GM21423 (cell line): Measurements from ENCODE around the gene CALCOCO1.

Source experiments
- ATAC-seq: cut with Tn5 transposase; IDR thresholded peaks from one replicate; pipeline ENCODE4 v1.9.1; 2021; ENCODE audit warnings: mild to moderate bottlenecking, moderate library complexity; ENCODE audit not compliant: unreplicated experiment

Gene CALCOCO1

DNA sequence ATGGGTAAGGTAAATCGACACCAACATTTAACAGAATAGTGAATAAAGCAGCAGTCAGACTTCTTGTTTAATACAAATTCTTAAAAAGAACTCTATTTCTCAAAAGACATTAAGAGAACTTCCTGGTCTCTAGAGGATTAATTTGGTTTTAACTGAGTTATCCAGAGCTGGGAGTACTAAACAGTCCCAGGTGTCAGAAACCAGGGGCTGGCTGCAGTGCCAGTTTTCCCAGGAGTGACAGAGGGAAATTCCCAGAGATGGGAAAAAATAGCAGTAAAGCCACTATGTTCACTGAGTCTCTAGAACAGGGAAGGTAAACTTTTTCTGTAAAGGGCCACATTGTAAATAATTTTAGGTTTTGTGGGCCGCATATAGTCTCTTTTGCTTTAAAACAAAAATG is 60.2 kb downstream of the CALCOCO1 start:
- ATAC-seq: no peak

DNA sequence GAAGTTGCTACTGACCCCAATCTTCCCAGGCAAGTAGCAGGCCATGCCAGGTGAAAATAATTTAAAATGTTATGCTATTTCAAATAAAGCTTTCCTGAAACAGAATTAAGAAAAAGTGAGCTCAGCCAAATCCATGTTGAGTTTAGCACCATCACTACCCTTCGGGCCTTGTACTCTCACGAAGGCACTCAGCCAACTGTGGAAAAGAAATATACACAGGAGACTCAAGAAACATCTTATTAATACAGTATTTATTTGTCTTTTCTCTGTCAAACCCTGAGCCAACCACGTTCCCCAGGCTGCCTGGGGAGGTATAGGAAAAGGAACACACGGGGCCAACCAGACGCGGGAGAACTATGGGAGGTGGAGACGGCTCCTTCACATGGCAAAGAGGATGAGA is 62.3 kb downstream of the CALCOCO1 start:
- ATAC-seq: no peak

DNA sequence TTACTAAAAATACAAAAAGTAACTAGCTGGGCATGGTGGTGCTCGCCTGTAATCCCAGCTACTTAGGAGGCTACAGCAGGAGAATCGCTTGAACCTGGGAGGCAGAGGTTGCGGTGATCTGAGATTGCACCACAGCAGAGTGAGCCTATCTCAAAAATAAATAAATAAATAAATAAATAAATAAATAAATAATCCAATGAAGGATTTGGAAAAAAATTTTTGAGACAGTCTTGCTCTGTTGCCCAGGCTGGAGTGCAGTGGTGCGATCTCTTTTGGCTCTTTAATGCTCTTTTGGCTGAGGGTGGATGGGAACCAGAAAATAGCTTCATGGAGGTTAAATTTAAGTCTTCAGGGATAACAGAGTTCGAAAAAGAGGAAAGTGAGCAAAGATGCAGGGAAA is 63.1 kb downstream of the CALCOCO1 start:
- ATAC-seq: no peak

DNA sequence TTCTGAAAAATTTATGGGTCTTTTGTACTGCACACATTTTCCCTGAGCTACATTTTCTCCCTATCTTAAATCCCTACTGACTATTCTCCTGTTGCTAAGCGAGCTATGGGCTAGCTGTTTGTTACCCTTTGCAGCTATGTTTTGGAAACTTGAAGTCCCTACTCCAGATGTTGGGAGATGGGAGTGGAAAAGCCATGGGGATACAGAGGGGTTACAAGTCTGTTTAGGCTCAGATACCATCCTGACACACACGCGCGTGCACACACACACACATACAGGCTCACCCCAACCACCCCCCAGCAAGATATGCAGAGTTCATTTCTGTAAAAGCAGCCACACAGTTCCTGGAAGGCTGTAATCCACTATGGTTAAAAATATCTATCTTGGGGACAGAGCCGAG is 67.2 kb downstream of the CALCOCO1 start:
- no peak for ATAC-seq

DNA sequence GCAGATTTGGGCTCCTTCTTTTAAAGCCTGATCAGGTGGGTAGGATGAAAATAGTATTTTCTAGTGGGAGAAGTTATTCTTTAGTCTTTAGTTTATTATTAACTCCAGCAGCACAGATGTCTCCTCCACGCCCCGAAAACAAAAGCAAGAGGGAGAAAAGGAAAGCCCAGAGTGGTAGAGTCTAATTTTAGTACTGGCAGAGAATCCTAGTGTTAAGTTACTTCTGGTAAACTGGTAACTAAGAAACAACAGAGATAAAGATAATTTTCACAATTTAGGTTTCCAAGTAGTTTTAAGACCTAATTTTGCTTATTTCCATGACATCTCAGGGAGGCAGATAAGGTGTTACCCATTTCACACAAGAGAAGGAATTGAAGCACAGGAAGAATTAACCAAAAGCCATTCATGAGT is 67.7 kb downstream of the CALCOCO1 start:
- ATAC-seq: peak; percentile 55

DNA sequence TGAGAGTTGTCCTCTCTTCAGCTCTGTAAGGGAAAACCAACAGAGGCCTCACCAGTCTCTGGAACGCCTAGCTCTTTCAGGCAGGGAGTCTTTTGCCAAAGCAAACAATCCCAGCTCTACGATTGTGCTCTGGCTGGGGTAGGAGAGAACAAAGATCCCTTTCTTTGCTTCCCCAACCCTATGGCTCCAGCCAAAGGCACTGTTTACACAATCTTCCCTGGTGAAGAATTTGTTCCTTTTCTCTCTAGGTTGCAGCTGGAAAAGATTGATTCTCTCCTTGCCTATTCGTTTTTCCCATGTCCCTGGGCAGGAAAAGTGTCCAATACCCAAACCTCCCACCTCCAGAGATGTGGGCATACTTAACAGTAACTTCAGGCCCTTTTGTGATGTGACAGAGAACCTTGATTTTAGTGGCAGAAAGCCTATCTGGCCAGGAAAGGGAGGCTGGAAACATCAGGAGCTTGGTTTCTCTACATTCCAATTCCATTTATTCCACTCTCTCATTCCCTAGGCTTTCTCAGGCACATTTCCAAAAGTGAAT is 68.2 kb downstream of the CALCOCO1 start:
- no peak for ATAC-seq
